H1 (cell line): Measurements from ENCODE around the gene SKIC3. TPM values are rescaled to one million over a fixed set of nuclear protein-coding genes. Genes with fewer than 3 reads are reported as not detected.

ENCODE experiments used
- MAFK ChIP-seq: IDR thresholded peaks from 2 replicates; pipeline ENCODE4 v1.6.1; 2012; ENCODE audit warnings: low read depth, mild to moderate bottlenecking, improper control_type of control experiment, low read length
- SIRT6 ChIP-seq: IDR thresholded peaks from one replicate; pipeline ENCODE4 v1.7.1; 2012; ENCODE audit warnings: low read length, inconsistent platforms
- polyA plus RNA-seq, 7 experiments: library from polyadenylated mRNA; depleted of rRNA in 3 of 7; stranded (reverse) in 5 of 7; unstranded in 2 of 7; fragments of >200 nt in 5 of 7; fragments of 200-250 nt in 2 of 7; gene quantifications; 1 replicate in 5 of 7; 2 replicates in 1 of 7; 4 replicates in 1 of 7; pipeline versions ENCODE4 v1.2.1 to v1.2.3, GENCODE V29; 2011 to 2013; ENCODE audit warnings: missing spikeins in 2 of 7, mixed read lengths in 2 of 7
- total RNA-seq: library from RNA; stranded (reverse); fragmentation: NEBNext Ultra II Directional; extraction: Animal tissue kit (Norgen Biotek cat#: 25700); gene quantifications from 2 replicates; pipeline ENCODE4 v1.2.1, GENCODE V29; 2021

SKIC3 gene
- total and polyA plus RNA-seq, 2 of the 8 experiments (the other 6 are each of a cell fraction or from before 2014, with no cell fraction given): 13.7 to 53.7 TPM

DNA sequence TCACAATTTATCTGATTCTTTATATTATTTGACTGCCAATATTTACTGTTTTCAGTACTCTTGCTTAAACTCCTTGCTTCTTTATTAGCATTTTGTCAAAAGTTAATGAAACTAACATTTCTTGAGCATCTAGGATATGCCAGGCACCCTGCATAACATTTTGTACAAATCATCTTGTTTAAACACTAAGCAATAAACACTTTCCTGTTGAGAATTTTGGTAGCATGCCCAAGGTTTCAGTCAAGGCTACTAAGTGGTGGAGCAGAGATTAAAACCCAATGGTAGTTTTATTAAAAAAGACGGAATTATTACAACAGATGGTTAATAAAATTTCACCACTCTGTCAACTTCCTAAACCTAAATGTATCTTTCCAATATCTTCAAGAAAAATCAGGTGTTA lies 43.2 kb downstream of the SKIC3 start (continued):
- TF ChIP-seq SIRT6: no peak
- no peak for TF ChIP-seq MAFK
